NCI-H1105 (cell line): ENCODE measurements around the gene NEUROD4.
"Not testable (repeated sequence)": the region's sequence is repeated elsewhere in the genome, so short reads cannot be mapped to it uniquely, and the experiment has no call there.

Source experiments
- DNase-seq: peaks from one replicate; lab custom pipeline; 2025; lab: John Stamatoyannopoulos, UW

The NEUROD4 gene

DNA sequence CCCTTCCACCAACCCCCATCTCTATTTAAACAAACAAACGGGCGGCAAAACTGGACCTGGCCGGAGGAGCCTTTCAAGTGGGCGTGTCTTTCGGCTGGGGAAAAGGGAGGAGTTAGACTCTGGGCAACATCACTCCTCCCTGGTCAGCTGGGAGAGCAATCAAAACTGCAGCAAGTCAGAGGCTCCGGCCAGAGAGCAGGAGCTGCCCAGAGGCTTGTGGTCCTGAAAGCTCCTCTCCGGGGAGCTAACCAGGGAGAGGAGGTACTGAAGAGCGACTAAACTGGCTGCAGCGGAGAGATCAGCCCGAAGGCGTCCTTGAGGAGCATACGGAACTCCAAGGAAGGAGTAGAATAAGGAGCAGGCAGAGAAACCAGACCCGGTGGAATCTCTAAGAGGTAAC lies at the start of gene NEUROD4:
TSS of gene NEUROD4 (plus strand) at position 191 of the 400 bp plus-strand sequence. CDS start 6,466 bp downstream, outside the sequence.
- no peak for DNase-seq

GRCh38 chr12:54970741-54971140 lies 49.0 kb upstream of the NEUROD4 start:
- no peak for DNase-seq

DNA sequence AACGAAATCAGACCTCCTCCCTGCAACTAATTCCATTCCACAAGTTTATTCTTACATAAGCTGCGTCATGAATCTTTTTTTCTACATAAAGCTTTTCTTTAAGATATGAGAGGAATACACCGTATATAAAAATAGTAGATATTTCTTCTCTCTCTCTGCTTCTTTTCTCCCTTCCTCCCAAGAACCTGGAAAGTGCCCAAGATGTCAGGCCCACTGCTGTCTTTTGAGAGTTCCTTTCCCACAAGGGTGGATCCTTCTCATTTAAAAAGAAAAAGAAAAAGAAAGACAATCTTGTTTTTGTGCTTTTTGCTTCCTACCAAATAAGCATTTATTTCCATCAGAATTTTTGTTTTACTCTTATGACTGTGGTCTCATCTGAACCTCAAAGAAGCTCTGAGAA lies 46.2 kb upstream of the NEUROD4 start:
- DNase-seq, result no peak

DNA sequence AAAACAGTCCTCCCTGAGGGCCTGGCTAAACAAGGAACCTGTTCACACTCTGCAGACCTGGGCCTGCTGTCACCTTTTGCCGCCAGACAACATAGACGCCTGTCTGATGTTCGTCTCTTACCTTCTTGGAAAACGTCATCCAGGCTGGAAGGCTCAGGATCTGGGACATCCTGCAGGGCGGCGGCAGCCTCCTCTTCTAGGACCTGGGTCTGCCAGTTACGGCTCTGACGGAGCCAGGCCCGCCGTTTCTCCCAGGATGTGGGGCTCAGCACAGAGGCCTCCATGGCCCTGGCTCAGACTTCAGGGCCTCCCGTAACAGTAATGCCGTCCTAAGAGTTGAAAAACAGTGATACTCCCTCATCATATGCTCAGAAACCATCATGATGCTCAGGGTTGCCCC lies 45.5 kb upstream of the NEUROD4 start:
- DNase-seq, result no peak

GRCh38 chr12:54975272-54975671 lies 44.5 kb upstream of the NEUROD4 start:
- DNase-seq, result no peak

DNA sequence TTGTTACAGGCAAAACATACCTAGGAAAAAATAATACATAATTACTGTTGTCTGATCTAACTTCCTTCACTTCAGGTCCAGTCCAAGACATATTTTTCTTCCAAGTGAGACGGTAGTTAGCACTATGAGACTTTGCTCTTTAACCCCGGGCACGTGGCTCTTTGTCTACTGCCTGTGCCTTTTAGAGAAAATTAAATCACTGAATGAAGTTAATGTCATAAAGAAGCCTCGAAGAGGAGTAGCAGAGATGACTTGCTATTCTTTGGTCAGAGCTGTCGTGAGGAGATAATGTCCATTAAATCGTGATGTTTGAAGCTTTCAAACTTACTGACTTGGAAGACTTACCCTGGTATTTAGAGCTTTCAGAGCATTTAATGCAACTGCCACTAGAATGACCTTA lies 43.9 kb upstream of the NEUROD4 start:
- DNase-seq, result no peak

GRCh38 chr12:54977155-54977554 lies 42.6 kb upstream of the NEUROD4 start:
- no peak for DNase-seq

GRCh38 chr12:54977857-54978256 lies 41.9 kb upstream of the NEUROD4 start:
- DNase-seq, result no peak

- DNase-seq, result no peak
Measured at GRCh38 chr12:54980341-54980740, 39.4 kb upstream of the NEUROD4 start.

GRCh38 chr12:54981796-54982195 lies 38.0 kb upstream of the NEUROD4 start:
- no peak for DNase-seq

DNA sequence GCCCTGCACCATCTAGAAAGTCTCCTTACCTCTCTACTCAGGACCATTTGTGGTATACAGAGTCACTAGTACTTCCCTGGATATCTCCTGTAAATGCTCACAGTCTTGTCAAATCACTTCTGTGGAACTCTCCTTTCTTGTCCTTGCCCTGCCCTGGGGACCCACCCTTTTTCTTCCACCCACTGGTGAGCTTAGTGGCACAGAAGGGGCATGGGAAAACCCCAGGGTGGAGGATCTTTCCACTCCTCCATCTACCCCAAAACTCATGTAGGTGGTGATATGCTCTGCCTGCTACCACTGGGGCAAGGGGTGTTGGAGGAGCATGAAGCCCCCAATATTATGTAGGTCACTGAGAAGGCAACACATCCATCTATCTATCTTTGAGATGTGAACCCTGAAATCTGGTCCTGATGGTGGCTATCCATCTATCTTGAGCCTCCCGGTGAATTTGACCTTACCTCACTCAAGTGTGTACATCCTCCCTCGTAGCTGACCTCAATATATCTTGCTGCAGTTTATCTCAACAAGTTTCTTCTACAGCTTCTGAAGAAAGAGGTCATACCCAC lies 36.2 kb upstream of the NEUROD4 start:
- no peak for DNase-seq

DNA sequence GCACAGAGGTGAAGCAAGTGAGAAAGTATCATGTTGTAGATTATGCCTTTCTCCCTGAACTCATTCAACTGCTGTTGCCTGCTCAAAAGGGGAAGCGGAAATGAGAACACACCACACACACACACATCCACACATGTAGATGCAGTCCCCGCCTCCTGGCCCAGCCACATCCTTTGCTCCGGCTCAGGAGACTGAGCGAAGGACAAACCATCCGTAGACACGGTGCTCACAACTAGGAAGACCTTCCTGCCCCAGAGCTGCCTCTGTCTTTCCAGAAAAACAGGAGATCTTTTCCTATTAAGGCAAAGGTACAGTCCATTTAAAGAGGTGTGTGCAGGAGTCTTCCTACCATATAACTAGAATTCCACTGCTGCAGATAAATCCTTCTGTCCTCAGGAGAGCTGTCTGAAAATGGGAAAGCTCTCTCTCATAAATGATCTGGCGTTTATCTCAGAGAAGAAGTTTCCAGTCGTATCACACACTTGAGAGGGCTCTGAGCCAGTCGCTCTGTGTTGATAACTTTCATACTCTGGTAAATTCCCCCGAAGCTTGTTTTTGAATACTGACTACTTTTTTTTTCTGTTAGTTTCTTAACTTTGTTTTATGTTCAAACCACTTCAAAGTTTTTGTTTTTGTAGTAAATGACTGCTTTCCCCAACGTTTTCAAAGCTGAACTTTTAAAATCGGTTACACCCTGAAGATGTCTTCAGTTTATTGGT lies 35.0 kb upstream of the NEUROD4 start, which contains the start of gene TESPA1:
TSS of gene TESPA1 (minus strand) at position 105 of the 719 bp plus-strand sequence. CDS start 10,200 bp downstream, outside the sequence.
- no peak for DNase-seq

- DNase-seq, result not testable (repeated sequence)
Measured at GRCh38 chr12:54986773-54987172, 33.0 kb upstream of the NEUROD4 start.

DNA sequence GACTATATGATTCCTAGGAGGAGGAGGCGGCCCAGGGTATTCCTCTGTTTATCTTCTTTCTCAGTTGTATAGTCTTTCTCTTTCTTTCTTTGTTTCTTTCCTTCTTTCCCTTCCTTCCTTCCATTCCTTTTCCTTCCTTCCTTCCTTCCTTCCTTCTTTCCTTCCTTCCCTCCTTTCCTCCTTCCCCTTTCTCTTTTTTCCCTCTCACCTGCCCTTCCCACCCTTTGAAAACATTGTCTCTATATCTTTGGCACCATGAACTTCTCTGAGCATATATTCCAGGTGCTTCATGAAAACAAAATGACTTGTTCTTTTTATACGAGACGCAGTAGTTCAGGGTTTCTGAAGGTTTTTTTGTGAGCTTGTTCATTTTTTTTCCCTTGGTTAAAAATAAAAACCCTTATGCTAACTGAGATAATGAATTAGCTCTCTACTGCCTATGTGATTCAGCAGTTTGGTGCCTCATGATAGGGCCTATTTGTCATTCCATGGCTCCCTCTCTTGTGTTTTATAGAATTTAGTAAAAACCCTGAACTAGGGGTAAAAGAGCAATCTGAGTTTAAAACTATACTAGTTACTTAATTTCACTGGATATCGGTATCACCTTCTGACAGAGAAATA lies 32.1 kb upstream of the NEUROD4 start:
- DNase-seq, result no peak

GRCh38 chr12:54988402-54989054 lies 31.2 kb upstream of the NEUROD4 start:
- DNase-seq, result peak; percentile 49

DNA sequence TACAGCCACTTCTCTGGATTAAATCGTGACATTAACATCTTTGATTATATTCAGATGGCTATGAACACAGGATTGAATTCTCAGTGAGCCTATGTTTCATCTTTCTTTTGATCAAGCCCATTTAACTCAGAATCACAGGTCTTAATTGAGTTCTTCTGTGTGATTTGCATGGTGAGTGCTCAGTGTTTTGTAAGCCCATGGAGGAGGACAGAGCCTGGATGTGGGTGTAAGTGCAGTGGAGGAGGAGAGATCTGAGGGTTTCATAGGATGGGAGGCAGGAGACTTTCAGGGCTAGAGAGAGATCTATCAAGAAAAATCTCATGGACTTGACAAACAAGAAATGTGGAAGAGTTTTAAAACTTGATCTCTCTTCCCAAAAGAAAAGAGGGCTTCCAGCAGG lies 29.9 kb upstream of the NEUROD4 start:
- no peak for DNase-seq

DNA sequence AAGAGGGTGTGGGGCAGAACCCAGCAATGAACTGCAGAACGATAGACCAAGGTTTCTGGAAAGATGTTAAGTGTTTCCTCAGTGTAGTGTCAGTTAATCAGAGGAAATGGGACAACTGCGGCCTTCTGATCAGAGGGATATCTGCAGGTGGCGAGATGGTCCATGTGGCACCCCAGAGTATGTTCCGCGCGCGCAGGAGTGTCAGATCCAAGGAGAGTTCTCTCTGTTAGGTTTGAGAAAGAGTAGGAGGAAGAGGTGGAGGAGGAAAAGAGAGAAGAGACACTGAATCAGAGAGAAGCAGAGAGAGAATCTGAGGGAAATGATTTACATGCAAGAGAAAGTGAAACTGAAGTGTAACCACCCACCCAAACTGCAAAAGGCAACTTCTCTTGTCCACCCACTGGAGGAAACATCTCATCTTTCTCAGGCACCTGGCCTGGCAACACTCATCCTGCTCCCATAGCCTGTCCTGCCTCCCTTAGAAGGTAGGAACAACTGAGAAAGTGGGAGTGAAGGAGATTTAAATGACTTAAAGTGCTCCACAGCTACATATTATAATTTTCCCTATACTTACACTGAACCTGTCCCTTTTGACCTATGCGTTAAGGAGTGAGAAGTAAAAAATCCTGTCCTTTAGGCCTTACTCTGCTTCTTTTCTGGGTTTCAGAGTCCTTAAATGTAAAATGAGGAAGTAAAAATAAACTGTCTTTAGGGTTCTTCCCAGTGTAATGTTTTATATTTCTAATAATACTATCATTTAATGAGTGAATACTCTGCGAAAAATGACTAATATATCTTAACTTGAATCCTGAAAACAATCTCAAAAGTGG lies 28.4 kb upstream of the NEUROD4 start:
- no peak for DNase-seq

GRCh38 chr12:54991991-54992375 lies 27.8 kb upstream of the NEUROD4 start:
- no peak for DNase-seq

- DNase-seq, result peak; percentile 37
Measured at GRCh38 chr12:54993181-54993835, 26.5 kb upstream of the NEUROD4 start.

GRCh38 chr12:54996205-54996604 lies 23.6 kb upstream of the NEUROD4 start:
- DNase-seq, result no peak

GRCh38 chr12:54997929-54998522 lies 21.7 kb upstream of the NEUROD4 start:
- no peak for DNase-seq
